Measurements from ENCODE around the gene SLITRK5. TPM values are rescaled to one million over a fixed set of nuclear protein-coding genes. Genes with fewer than 3 reads are reported as not detected.

Gene SLITRK5
- total and polyA plus RNA-seq, 2 experiments from 2014 or later = 0.50 to 1.6 TPM

- peaks cover 24% of the 10 kb centered on the region for H3K27me3 Mint-ChIP-seq (ENCODE audit: insufficient read depth, low read depth, poor library complexity)
- Histone ChIP-seq H3K9me2 (ENCODE audit: insufficient read depth) (no peaks in the 10 kb centered on the region), H3K36me3 (ENCODE audit: insufficient read depth) (no peaks in the 10 kb centered on the region), H3K4me3 (no peak overlapping the region), H3K27ac (ENCODE audit: low read depth) (no peak overlapping the region), H3F3A (replicated peaks; ENCODE audit: low read depth) (no peaks in the 10 kb centered on the region), H3K4me1 (ENCODE audit: insufficient read depth) (peaks cover 39% of the 10 kb centered on the region), H4K20me1 (replicated peaks; ENCODE audit: insufficient read depth) (no peaks in the 10 kb centered on the region), H3K27me3 (ENCODE audit: insufficient read depth) (peaks cover 25% of the 10 kb centered on the region), H3K79me2 (replicated peaks; ENCODE audit: insufficient read depth) (no peaks in the 10 kb centered on the region), H2AFZ (no peak overlapping the region), H3K4me2 (no peak overlapping the region)
- no peak overlapping the region for H3K27ac Mint-ChIP-seq
- TF ChIP-seq CTCF (conservative IDR thresholded peaks at IDR 0.05; ENCODE audit: low read depth in 2 of 2) (peak; percentile 76 to 89), REST (IDR thresholded peaks at IDR 0.05; ENCODE audit: unreplicated experiment) (no peak)
- peaks cover 21% of the 10 kb centered on the region for H3K4me1 Mint-ChIP-seq
- no peaks in the 10 kb centered on the region; the same call in 2 of the 3 replicates for H3K36me3 Mint-ChIP-seq (ENCODE audit: low read depth)
- peak; percentile 76 for DNase-seq (ENCODE audit: low spot score)
- no peak for ATAC-seq
- no peak overlapping the region for H3K4me3 Mint-ChIP-seq
- H3K9me3 Mint-ChIP-seq = no peaks in the 10 kb centered on the region; the same call in 2 of the 3 replicates
Measured at GRCh38 chr13:87669379-87669978, 1.7 kb upstream of the SLITRK5 start.

GRCh38 chr13:87671753-87672605, 808 bp downstream of the SLITRK5 start:
- ATAC-seq = peak; percentile 21
- TF ChIP-seq ZNF462 (CRISPR knock-in tag; IDR thresholded peaks at IDR 0.05) = no peak
- no peak for TF ChIP-seq NANOG (IDR thresholded peaks at IDR 0.05; ENCODE audit: borderline replicate concordance)
- no peak for TF ChIP-seq ETS1 (IDR thresholded peaks at IDR 0.05)
- TF ChIP-seq STAT1 (IDR thresholded peaks at IDR 0.05; ENCODE audit: unreplicated experiment) = no peak

More at GRCh38 chr13:87671753-87672605, 808 bp downstream of the SLITRK5 start:
- Histone ChIP-seq H3F3A (replicated peaks; ENCODE audit: low read depth) (no peaks in the 10 kb centered on the region), H3K4me2 (peak overlapping the region; percentile 99), H3K9me2 (ENCODE audit: insufficient read depth) (no peaks in the 10 kb centered on the region), H3K36me3 (ENCODE audit: insufficient read depth) (no peaks in the 10 kb centered on the region), H3K4me1 (ENCODE audit: insufficient read depth) (peaks cover 40% of the 10 kb centered on the region), H3K4me3 (peak overlapping the region; percentile 88), H3K79me2 (replicated peaks; ENCODE audit: insufficient read depth) (no peaks in the 10 kb centered on the region), H3K27ac (ENCODE audit: low read depth) (no peak overlapping the region), H4K20me1 (replicated peaks; ENCODE audit: insufficient read depth) (peaks cover 18% of the 10 kb centered on the region), H3K27me3 (ENCODE audit: insufficient read depth) (peaks cover 50% of the 10 kb centered on the region), H2AFZ (peak overlapping the region; percentile 98)
- Mint-ChIP-seq H3K4me3 (peak overlapping the region; percentile 95), H3K27ac (no peak overlapping the region), H3K4me1 (peaks cover 37% of the 10 kb centered on the region), H3K27me3 (ENCODE audit: insufficient read depth, low read depth, poor library complexity) (peaks cover 49% of the 10 kb centered on the region), H3K36me3 (ENCODE audit: low read depth) (peaks cover 10% of the 10 kb centered on the region), H3K9me3 (peaks cover 10% of the 10 kb centered on the region)
- DNase-seq (ENCODE audit: low spot score) = peak; percentile 58

Data from GM23338 (cell line).